HL-60/S4 (cell line): ENCODE data around the gene LAGE3.

ENCODE experiments used
- in situ Hi-C: fragments of 300-500 bp; cut with MboI; formaldehyde crosslinking; loops from 2 replicates; pipeline ENCODE4 v1.14.3; 2022; ENCODE audit warnings: low sequenced_read_pairs

LAGE3 gene

DNA sequence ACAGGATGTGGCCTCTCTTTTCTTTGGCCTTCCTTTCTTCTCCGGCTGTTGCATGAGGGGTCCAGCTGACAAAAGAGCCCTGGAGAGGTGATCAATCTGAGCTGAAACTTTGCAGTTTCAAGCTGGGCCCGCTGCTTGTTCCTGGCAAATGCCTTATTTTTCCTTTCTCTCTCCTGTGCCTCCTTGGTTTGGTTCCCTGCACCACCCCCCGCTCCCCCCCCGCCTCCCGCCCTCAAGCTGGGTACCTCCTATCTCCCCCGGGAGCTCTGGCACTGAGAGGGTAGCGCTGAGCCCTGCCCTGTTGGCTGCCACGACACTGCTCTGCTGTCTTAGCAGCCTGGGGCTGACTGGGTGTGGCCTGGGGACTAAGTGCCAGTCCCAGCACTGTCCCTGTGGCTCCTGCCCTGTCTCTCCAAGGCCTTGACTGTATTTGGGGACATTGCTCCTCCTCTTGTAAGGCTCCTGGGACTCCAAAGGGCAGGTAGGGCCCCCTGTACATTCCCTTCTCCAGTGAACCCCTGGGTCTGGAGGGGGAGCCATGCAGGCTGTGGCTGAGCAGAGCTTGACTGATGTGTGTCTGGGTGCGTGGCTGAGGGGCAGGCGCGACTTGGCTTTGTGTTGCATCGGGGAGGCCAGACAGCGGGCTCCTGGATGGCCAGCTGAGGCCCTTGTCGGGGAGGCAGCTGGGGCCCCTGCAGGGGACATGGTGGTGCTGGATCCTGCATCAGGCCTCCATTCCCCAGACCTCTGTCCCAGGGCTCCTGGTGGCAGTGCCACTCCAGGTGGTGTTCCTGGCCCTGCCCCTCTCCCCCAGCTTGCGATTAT, 19.9 kb downstream of the LAGE3 start:
- in situ Hi-C loops, result no loop called here

DNA sequence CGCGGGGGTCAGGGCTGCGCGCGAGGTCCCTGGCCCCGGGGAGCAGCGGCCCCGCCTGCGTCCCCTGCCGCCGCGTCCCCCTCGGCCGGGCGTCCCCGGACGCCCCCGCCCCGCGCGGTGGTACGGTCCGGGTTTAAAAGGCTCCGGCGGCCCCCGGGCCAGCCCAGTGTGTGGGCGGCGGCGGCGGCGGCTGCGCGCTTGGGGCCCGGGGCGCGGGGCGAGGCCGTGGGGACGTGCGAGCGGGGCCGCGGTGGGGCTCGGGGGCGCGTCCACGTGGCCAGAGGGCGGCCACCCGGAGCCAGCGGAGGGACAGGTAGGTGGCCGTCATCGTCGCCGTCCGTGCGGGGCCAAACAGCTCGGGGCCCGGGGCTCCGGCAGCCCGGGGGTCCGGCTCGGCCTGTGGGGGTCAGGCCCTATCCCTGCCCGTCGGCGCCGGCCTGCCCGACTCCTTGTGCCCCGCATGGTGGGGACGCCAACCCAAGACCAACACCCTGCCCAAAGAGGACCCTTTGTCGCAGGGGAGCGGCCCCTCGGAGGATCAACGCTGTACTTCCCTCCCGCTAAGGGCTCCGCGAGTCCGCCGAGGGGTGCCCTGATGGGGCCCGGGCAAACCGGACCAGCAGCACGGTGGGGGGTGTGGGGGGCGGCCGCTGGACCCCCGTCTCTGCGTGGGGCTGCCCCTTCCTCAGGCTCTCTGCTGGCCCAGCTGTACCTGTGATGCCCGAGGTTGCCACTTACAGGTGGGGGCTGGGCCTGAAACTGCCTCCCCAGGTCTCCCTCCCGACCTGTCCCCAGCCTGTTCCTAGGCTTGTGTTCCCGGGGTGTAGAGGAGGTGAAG, 20.7 kb downstream of the LAGE3 start, which contains the start of gene PLXNA3:
TSS of gene PLXNA3 (plus strand) at position 166 of the 838 bp plus-strand sequence. CDS start 1,903 bp downstream, outside the sequence.
- in situ Hi-C loops, result no loop called here

DNA sequence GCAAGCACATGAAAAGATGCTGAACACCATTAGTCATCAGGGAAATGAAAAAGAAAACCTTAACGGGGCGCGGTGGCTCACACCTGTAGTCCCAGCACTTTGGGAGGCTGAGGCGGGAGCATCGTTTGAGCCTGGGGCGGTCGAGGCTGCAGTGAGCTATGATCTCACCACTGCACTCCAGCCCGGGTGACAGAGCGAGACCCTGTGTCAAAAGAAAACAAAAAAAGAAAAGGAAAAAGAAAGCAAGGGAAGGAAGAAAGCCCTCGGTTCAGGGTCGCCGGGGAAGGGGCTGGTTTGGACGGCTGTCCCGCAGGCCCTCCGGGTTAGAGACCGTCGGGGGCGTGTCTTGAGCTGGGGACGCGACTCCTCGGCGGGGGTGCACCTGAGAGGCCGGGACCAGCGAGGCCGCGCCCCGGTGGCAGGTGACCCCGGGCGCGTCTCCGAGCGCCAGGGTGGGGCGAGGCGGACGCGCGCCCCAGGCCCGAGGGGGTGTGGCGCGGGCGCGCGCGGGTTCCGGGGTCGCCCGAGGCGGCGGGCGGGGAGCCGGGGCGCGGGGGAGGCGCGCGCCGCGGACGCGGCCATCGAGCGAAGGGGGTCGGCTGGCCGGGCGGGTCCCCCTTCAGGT, 21.5 kb downstream of the LAGE3 start:
- in situ Hi-C loops, result no loop called here

DNA sequence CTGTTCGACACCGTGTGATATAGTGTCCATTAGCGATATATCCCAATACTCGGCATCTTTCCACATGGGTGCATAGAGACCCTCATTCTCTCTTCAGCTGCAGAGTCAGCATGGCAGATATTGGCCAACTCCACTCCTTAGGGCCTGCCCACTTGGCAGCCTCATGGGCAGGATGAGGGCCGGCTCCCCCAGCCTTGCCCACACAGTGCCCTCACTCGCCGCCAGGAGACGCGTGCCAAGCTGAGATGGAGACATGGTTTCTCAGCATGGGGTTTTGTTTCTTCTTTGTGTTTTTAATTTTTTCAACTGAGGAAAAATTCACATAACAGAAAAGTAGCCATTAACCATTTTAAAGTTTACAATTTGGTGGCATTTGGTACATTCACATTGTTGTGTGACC, 26.3 kb downstream of the LAGE3 start:
- in situ Hi-C loops, result no loop called here

DNA sequence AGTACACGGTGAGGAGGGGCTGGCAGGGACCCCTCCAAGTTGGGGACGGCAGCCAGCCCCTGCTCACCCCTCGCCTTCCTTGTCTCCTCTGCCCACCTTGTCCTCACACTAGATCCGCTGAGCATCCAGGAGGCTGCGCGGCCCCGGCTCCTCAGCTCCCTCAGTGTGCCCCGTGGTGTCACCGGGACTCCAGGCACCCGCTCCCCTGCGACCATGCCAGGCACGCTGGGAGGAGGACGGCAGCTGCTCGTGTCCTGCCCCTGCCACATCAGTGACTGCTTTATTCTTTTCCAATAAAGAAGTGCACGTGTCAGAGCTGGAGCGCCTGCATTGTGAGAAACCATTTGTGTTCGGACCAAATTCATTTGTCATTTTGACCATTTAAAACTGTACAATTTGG, 28.8 kb downstream of the LAGE3 start:
- in situ Hi-C loops, result no loop called here

DNA sequence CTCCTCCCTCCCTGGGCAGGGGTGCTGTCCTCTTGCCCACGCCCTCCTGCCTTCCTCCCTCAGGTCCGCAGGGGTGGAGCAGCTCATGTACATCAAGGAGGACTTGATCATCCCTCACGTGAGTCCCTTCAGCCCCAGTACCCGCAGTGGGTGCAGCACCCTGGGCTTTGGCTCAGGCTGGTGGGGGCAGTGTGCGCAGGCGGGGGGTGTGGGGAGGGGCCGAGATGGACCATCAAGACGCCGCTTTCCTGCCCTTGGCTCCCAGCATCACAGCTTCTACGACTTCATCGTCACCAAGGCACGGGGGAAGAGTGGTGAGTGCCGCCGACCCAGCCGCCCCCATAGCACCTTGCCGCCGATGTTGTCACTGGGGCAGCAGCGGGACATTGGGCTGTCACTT, 29.5 kb downstream of the LAGE3 start:
- in situ Hi-C loops, result no loop called here

DNA sequence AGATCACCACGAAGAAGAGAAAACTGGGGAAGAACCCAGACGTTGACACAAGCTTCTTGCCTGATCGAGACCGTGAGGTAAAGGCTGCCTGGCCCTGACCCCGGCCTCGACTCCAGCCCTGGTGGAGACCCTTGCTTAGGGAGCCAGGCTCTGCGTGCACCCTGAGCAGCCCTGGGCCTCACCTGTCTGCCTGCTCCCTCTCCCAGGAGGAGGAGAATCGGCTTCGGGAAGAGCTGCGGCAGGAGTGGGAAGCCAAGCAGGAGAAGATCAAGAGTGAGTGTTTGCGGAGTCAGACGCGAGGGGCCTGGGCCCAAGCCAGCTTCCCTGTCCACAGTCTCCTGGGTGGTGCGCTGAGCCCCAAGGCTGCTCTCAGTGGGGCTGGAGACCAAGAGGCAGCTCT, 30.6 kb downstream of the LAGE3 start:
- in situ Hi-C loops, result no loop called here

DNA sequence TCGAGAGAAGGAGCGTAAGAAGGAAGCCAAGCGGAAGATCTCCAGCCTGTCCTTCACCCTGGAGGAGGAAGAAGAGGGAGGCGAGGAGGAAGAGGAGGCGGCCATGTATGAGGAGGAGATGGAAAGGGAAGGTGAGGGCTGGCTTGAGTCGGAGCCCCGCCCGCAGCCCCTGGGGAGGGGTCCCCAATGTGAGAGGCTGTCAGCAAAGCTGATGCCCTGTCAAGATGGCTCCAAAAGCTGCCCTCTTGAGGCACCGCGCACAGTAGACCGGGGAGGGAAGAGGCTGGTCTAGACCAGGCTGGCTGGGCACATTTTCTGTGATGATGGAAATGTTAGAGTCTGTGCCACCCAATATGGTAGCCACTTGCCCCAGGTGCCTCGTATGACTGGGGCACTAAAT, 32.7 kb downstream of the LAGE3 start:
- in situ Hi-C loops, result no loop called here

DNA sequence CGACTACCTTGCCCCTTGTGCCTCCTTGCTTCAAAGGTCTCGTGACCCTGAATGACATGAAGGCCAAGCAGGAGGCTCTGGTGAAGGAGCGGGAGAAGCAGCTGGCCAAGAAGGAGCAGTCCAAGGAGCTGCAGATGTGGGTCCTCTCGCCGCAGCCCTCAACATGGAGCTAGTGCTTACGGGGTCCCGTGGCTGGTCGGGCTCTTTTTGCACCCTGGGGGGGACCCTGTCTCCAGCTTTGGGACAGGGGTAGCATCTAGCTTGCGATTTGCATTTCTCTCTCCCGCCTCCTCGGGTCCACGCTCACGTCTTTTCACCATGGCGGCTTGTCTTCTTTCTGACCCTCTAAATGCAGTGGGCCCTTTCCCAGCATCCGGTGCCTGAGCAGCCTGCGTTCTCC, 33.3 kb downstream of the LAGE3 start:
- in situ Hi-C loops, result no loop called here

DNA sequence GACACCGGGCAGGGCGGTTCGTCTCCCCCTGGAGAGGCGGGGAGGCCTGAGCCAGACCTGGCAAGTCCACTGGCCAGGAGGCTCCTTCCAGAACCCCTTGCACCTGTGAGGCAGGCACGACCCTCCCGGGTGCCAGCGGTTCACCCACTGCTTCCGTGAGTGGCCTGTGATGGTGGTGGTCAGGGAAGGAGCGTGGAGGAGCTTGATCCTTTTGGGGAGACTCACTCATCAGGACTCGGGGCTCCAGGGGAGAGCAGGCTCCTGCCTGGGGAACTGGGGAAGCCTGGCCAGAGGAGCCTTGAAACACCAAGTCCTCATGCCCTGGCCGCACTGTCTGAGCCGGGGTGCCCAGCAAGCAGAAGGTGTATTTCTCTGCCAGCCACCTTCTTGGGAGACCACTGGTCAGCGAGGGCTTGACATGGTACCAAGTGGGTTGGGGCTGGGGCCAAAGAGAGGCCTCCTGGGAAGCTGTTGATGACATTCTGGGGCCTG, 34.3 kb downstream of the LAGE3 start:
- in situ Hi-C loops, result no loop called here

DNA sequence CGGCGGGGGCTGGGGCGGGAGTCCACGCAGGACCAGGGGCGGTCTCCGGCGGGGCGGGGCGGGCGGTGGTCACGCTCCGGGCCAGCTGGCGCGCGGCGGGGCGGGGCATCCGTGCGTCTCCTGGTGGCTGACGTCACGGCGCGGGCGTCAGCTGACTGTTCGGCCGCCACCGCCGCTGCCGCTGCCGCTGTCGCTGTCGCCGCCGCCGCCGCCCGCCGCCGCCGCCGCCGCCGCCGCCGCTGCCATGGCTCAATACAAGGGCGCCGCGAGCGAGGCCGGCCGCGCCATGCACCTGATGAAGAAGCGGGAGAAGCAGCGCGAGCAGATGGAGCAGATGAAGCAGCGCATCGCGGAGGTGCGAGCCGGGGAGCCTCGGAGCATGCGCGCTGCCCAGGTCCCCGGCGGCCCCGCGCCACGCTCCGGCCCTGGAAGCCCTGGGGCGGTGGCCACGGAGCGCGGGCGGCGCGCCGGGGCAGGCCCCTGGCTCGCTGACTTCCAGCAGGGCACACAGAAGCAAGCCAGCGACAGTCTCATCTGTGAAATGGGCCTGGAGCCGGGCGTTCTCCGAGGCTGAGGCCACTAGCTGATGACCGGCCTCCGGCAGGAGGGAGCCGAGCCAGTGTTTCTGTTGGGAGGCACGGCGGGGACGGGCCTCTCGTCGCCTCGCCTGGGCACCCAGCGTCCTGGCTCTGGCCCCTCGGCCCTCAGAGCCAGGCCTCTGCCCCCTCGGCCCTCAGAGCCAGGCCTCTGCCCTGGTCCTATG, 34.9 kb downstream of the LAGE3 start, which contains the start of gene FAM50A:
TSS of gene FAM50A (plus strand) at position 150 of the 763 bp plus-strand sequence. CDS start at position 245, 95 bp downstream.
- in situ Hi-C loops, result no loop called here

DNA sequence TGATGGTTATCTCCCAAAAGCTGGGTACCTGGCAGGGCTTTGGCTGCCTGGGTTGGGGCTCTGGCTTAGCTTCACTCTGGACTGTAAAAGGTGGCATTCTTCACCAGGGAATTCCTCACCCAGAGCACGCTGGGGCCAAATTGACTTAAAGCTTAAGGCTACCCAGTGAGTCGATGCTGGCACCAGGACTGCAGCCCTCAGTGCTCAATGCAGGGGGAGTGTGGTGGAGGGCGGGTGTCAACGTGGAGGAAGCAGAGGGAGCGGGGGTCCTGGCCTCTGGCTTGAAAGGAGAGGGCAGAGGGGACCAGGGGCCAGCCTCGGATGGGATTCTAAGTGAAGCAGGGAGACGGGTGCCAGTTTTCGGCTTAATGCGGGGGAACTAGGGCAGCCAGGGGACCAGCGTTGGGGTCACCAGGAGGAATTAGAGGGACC, 35.6 kb downstream of the LAGE3 start:
- in situ Hi-C loops, result no loop called here

DNA sequence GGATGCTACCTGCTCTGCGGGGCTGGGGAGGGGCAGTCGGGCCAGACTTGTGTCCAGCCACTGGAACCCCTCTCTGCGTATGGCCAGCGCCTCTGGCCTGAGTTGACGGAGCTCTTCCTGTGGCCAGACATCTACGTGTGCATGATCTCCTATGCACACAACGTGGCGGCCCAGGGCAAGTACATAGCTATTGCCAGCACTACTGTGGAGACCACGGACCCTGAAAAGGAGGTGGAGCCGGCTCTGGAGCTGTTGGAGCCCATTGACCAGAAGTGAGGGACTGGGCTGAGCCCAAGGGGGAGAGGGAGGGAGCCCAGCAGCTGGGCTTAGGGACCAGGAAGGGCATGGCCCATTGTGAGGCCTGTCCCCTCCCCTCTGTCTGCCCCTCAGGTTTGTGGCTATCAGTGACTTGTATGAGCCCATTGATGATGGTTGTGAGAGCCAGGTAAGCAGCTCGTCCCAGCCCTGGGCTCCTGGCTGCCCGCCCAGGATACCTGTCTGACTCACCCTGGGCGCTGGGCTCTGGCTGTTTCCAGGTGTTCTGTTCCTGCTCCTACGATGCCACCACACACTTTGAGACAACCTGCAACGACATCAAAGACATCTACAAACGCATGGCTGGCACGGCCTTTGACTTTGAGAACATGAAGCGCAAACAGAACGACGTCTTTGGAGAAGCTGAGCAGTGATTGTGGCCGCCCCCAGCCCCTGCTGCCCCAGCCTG, 36.9 kb downstream of the LAGE3 start:
- in situ Hi-C loops, result no loop called here

DNA sequence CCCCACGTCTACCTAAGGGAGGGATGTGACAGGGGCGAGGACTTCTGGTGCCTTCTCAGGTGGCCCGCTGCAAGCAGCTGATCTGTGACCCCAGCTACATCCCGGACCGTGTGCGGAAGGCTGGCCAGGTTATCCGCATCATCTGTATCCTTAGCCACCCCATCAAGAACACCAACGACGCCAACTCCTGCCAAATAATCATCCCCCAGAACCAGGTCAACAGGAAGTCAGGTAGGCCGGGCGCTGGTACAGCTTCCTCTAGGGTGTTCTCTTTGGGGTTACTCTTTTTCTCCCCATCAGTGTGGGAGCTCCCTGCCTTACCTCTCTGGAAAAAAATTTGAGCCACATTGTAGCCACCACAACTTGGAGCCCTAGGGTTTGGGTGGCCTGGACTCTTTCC, 37.5 kb downstream of the LAGE3 start:
- in situ Hi-C loops, result no loop called here

DNA sequence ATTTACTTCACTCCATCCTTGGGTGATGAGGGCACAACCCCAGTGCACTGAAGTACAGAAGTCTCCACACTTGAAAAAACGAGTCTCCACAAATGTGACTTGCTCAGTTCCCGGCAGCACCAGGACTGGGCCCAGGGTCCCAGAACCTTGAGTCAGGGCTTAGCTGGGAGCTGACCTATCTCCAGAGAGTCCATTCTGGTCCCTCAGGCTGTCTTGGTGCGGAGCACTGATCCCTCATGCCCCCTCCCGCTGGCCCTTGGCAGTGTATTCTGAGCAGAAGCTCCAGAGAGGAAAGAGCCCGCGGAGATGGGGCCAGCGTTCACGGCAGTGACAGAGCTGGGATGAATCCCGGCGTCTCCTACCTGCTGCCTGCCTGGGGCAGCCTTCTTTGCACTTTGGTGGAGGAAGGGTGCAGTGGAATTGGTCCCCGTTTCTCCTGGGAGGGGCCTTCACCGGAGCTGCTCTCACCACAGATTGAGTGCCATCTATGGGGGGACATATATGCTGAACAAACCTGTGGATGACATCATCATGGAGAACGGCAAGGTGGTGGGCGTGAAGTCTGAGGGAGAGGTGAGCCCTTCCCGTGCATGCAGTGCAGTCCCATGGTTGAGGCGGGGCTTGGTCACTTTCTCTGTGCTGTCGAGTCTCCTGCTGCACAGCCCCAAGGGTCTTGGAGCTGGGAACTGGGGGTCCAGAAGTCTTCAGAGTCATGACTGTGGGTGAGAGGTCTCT, 38.3 kb downstream of the LAGE3 start:
- in situ Hi-C loops, result no loop called here

DNA sequence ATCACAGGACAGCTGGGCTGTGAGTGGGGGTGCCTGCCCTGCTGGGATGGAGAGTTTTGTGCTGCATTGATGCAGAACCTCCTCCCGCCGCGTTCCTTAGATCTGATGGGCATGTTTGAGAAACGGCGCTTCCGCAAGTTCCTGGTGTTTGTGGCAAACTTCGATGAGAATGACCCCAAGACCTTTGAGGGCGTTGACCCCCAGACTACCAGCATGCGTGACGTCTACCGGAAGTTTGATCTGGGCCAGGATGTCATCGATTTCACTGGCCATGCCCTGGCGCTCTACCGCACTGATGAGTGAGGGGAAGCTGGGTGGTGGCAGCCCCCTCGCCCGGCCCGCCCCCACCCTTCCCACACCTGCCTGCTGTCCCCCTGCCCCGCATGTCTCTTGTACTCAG, 39.2 kb downstream of the LAGE3 start:
- in situ Hi-C loops, result no loop called here

DNA sequence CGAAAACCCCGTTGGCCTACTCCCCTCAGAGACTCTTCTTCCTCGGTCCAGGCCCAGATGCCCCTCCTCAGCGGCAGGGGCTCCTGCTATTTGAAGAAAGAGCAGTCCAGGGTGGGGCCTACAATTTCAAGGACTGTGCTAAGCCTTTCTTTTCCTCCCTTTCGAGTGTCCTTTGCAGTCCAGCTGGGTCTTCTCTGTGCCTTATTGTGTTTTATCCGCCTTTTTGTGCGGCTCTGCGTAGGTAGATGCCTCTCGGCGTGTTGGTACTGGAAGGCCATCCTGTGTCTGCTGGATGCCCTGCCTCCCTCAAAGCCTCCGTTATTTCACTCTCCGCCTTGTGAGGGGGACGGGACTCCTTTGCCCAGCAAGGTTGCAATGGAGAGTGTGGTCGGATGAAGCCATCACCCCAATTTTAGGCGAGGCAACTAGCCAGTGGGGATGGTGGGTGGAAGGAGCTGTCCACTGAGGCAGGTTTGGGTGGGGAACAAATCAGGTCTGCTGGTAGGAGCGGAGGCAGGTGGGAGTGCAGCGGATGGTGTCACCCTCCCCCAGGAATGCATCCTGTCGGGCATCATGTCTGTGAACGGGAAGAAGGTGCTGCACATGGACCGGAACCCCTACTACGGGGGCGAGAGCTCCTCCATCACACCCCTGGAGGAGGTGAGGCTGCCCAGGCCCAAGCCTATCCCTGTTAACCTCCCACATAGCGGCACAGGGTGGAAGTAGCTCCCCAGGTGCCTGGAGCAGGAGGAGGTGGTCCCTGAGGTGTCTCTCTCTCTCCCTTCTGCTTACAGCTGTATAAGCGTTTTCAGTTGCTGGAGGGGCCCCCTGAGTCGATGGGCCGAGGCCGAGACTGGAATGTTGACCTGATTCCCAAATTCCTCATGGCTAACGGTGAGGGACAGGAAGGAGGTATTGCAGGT, 40.8 kb downstream of the LAGE3 start:
- in situ Hi-C loops, result no loop called here
